A172 (cell line): Measurements from ENCODE around the gene GMPR. TPM values are rescaled to one million over a fixed set of nuclear protein-coding genes. Genes with fewer than 3 reads are reported as not detected.

Experiments used
- DNase-seq: peaks from one replicate; pipeline ENCODE4 v3.0.0-alpha.2; 2015; ENCODE audit warnings: low spot score
- total RNA-seq: library from RNA; depleted of rRNA; stranded (reverse); fragments of >200 nt; shearing (Covaris generic); gene quantifications from 2 replicates; pipeline ENCODE4 v1.2.3, GENCODE V29; 2014

GMPR gene
- total RNA-seq, 1 experiment from 2014 or later: 6.6 TPM

- DNase-seq: no peak
Measured at GRCh38 chr6:16301511-16301910, 63.1 kb downstream of the GMPR start.

DNA sequence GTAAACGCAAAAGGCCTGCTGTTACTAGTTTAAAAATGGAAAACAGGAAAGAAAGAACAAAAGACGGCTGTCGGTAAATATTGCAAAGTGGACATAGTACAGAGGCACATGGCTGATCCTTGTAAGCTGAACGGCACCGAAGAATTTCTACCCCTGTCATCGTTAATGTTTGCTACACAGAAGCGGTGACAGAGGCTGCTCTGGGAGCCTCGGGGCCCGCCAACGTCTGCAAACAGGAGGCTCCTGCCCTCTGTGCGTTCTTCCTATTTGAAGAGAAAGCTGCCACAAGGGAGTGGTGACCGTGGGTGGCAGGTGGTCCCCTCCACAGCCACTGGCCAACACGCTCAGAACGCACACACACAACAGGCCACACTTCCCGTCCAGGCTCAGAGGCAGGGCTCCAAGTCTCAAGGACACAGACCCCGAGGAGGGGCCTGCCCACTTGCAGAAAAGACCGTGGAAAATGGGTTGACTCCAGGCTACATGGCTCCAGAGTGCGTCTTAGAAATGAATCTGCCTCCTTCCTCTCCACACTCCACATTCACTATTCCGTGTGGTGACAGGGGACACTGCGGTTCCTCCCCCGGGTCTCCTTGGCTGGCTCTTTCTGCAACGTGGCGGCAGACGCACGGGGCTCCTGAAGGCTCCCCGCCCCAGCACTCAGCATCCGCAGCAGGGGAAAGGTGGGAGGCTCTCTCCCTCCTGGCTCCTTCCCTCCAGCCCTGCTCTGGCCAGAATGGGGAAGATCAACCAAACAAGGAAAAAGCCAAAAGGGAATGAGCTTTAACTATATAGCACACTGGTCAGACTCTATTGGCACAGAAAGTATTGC lies 64.5 kb downstream of the GMPR start:
- DNase-seq: no peak

GRCh38 chr6:16305246-16305725 lies 66.9 kb downstream of the GMPR start:
- DNase-seq: no peak

GRCh38 chr6:16305788-16306187 lies 67.4 kb downstream of the GMPR start:
- no peak for DNase-seq

DNA sequence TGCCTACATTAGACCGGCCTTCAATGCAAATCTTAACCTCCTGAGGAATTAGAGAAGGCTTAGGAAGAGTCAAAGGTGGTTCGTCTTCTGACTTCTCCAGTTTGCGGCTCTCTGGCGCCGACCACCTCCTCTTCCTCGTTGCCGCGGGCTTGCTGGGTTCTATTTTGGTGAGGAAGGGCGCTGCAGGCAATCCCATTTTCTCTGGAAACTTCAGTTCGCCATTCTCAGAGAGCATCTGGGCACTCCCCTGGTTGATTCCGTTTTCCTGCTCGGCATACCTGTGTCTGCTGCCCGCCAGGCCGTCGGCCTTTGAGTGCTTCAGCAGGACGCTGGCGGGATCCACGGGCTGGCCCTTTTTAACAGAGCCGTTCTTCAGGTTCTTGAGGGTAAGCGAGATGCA lies 67.9 kb downstream of the GMPR start:
- DNase-seq: no peak

DNA sequence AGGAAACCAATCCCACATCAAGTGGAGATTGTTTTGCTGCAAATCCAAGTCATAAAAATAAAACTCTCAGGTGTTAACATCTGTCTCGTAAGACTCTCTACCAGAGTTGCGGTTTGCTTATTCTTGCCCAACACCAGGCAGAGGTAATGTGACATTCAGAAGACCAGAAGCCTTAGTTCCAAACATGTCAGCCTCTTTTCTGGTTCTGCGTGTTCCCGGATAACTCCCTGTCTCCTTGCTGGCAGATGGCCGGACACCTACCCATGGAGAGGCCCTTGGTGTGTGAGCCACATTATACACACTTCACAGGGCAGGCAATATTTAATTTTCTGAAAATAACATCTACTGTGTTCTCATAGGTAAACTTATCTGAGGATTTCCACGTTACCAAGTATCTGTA lies 73.4 kb downstream of the GMPR start:
- DNase-seq: no peak

- no peak for DNase-seq
Measured at GRCh38 chr6:16313732-16314131, 75.3 kb downstream of the GMPR start.

- no peak for DNase-seq
Measured at GRCh38 chr6:16314296-16314695, 75.9 kb downstream of the GMPR start.

DNA sequence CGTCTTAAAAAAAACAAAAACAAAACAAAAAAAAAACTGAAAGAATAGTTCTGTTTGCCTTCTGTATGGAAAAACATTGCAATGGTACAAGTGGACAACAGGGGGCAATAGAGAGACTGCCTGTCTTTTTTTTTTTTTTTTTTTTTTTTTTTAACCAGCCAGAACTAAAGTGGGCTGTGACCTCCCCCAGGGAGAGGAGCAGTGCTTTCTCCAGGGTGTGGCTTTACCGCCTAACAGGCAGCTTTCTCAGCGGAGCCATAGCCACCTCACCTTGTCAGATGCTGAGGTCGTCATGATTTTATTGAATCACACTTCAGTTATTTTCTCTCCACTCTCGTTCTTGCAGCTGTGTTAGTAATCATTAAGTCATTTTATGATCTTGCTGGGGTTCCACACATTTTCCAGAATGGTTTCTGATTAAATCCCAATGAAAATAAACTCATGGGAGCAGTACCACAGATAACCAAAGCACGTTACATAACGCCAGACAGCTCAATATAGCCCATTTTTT lies 78.4 kb downstream of the GMPR start:
- peak; percentile 80 for DNase-seq

DNA sequence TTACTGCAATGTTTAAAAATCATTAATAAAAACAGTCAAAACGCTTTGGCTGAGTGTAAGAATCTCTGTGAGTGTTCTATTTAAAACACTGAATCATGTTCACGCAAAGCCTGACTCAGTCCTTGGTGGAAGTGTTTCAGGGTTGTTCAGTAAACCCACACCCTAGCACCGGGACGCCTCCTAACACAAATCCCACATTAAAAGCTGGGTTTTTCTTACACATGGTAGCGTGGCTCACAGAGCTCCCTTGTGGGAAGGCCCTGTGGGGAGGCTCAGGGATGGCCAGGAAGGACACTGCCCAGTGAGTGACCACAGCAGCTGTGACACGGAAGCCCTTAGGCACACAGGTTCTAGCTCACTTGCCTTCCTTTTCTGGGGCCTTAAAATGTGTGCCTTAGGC lies 80.2 kb downstream of the GMPR start:
- peak; percentile 29 for DNase-seq

- no peak for DNase-seq
Measured at GRCh38 chr6:16318953-16319720, 80.8 kb downstream of the GMPR start.

- DNase-seq: peak; percentile 90
Measured at GRCh38 chr6:16319813-16320532, 81.6 kb downstream of the GMPR start.

DNA sequence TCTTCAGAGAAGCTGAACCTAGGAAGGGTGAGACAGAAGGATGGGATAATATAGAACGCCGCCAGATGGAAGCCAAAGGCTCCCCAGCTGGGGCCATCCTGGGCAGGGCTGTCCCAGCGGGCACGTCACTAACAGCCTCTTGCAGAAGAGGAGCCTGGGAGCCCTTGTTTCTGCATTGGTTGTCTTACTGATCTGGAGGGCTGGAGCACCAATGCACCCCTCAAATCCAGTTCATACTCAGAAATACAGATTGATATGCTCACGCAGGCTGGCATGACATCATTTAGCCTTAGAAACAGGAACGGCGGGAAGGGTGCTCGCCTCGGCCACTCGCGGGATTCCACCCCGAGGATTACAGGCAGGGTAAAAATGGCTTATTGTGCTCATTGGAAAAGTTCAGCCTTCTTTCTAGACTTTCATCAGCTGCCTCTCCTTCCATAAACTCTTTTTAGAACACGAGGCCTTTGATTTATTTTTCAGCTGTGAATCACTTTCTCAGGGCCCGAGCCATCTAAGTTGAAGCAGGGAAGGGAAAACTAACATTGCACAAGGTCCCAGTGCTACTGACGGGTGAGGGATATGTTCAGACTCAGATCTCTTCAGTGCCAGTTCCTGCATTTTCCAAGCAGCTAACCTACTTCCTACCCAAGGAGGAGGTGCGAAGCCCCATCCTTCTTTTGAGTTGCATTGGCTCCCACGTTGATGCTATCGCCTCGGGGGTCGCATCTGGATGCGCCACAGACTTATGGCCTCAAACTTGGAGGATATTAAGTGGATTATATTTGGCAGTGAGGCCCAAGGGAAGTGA lies 82.3 kb downstream of the GMPR start:
- no peak for DNase-seq

DNA sequence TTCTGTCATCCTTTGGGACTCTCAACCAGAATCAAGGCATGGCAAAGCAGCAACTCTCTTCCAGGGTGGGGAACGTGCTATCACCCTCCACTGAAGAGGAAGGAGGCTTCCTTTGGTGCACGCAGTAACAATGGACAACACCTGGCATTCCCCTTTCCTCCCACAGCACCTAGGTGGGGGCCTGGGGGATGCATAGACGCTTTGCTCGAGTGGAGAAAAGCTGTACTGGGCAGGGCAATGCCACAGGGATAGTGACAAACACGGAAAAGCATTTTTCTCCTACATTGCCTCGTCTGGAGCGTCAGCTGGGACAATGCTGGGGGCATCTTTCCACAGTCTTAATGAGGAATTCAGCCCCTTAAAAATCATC lies 82.9 kb downstream of the GMPR start:
- no peak for DNase-seq

- DNase-seq: no peak
Measured at GRCh38 chr6:16321826-16322225, 83.4 kb downstream of the GMPR start.

DNA sequence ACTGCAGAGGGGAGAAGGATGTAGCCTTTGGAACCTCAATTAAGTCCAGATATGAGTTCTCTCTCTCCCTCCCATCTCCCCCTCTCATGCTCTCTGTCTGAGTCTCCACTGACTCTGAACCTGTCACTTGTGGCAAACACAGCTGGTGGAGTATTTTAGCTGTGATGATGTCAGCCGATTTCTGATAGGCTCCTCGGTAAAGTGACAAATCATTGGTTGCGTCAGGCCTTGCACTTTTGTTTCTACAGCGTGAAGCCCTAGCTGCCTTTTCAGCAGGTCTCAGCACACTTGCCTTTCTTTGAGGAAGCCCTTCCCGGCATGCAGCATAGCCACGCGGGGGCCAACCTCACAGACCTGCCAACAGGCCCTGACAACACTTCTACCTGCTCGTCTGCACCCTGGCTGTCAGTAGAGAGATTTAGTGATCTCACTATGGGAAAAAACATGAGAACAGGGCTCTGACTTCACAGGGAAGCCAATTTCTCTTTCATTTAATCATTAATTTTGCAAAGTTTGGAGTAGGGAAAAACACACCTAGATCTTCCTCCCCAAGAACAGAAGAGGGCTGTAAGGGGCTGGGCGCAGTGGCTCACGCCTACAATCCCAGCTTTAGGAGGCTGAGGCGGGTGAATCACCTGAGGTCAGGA lies 84.4 kb downstream of the GMPR start:
- peak; percentile 79 for DNase-seq

- DNase-seq: no peak
Measured at GRCh38 chr6:16324184-16324583, 85.8 kb downstream of the GMPR start.

DNA sequence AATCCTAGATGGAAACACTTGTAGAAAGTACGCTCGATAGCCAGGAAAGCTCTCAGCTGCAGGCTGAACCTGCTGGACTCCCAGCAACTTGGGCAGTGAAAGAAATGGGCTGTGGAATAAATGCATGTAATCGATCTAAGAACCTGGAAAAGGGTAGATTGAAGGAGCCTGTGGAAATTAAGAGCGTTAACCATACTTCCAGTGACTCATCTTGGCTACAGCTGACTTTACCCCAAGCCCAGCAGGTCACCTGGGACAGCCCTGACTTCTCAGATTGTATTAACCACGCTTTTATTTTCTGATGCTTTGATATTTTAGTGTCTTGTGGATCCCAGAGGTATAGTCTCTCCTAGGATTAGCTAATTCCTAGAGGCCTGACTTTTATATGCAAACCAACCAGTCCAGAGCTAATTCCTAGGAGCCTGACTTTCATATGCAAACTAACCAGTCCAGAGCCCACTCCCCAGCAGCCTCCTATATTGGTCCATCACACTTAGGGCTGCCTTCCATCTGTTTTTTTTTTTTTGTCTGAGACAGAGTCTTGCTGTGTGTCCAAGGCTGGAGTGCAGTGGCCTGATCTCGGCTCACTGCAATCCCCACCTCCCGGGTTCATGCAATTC lies 86.3 kb downstream of the GMPR start:
- DNase-seq: no peak

DNA sequence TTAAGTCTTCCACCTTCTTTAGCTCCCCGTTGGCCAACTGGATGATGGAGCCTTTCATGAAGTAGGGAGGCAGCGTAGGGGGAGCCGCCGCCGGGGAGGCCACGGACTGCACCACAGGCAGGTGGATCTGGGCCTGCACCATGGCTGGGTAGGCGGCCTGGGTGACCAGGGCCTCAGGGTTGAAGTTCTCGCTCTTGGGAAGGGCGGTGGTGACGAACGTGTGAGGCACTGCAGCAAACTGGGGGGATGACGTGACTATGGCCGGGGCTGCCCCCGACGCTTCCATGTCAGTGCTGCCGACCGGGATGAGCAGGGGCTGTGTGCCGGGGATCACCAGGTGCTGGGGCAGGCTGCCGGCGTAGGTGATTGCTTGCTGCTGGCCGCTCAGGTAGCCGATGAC lies 88.1 kb downstream of the GMPR start:
- DNase-seq: no peak
